HL-60 (cell line): Measurements from ENCODE around the gene TMEM89.

Experiments
- CTCF ChIP-seq: IDR thresholded peaks from one replicate; pipeline ENCODE4 v1.5.1; 2011; ENCODE audit warnings: low read length, control low read depth, inconsistent platforms; ENCODE audit not compliant: insufficient read depth
- GABPA ChIP-seq: IDR thresholded peaks from 2 replicates; pipeline ENCODE4 v1.6.1; 2012; ENCODE audit warnings: low read depth
- POLR2AphosphoS5 ChIP-seq: IDR thresholded peaks from 2 replicates; pipeline ENCODE4 v1.6.1; 2012; ENCODE audit warnings: low read depth
- REST ChIP-seq: IDR thresholded peaks from 2 replicates; pipeline ENCODE4 v1.6.1; 2012; ENCODE audit warnings: low read depth; ENCODE audit not compliant: insufficient replicate concordance
- SPI1 ChIP-seq: IDR thresholded peaks from 2 replicates; pipeline ENCODE4 v1.6.1; 2012; ENCODE audit warnings: low read depth, mild to moderate bottlenecking, borderline replicate concordance

DNA sequence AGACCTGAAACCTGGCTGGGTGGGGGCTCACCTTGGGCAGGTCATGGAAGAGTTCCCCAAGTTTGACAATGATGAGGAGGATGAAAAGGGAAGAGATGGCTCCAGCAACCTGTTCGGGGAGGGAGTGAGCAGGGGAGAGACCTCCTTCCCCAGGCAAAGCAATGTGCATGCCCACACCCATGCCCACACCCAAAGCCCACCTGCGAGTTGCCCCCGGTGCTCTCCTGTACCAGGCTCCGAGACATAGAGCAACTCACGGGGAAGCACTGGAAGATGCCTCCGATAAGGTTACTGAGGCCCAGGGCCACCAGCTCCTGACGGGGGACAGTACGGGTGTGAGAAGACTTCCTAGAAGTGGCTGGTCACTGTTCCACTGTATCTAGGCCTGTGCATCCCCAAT is 8.8 kb upstream of the TMEM89 start:
- TF ChIP-seq CTCF (no peak), REST (no peak), SPI1 (no peak), POLR2AphosphoS5 (no peak), GABPA (no peak)
